Peyer's patch (tissue), 4 donors: Measurements from ENCODE around the gene C1orf35. TPM values are rescaled to one million over a fixed set of nuclear protein-coding genes. Genes with fewer than 3 reads are reported as not detected.

Experiments used
- DNase-seq, 3 donors: peaks; one replicate each; pipeline ENCODE4 v3.0.0-alpha.2; 2017 to 2019
- H3K27ac ChIP-seq, 4 donors: fragments of 200-600 bp; sonication (generic); one replicate each; pipeline ENCODE4 v1.5.1; 2016 to 2019
- H3K27me3 ChIP-seq, 2 donors: fragments of 200-600 bp; sonication (generic); one replicate each; pipeline ENCODE4 v1.5.1; 2019
- H3K36me3 ChIP-seq, 3 donors: fragments of 200-600 bp; sonication (generic); one replicate each; pipeline ENCODE4 v1.5.1; 2016 to 2019
- H3K4me1 ChIP-seq, 4 donors: fragments of 200-600 bp; sonication (generic); one replicate each; pipeline ENCODE4 v1.5.1; 2016 to 2019
- H3K4me3 ChIP-seq, 4 donors: fragments of 200-600 bp; sonication (generic); 1 replicate in 3 of 4; 2 replicates in 1 of 4; pipeline ENCODE4 v1.5.1; 2016 to 2019; ENCODE audit warnings: mild to moderate bottlenecking in 1 of 4
- H3K9me3 ChIP-seq, 4 donors: fragments of 200-600 bp; sonication (generic); one replicate each; pipeline ENCODE4 v1.5.1; 2016 to 2019; ENCODE audit warnings: mild to moderate bottlenecking in 1 of 4
- POLR2A ChIP-seq, 2 donors: fragments of 450-650 bp; IDR thresholded peaks; one replicate each; pipeline ENCODE4 v1.5.1; 2017; ENCODE audit warnings: antibody characterized with exemption in 2 of 2, mild to moderate bottlenecking in 2 of 2, moderate library complexity in 2 of 2
- total RNA-seq, 4 donors: library from RNA; depleted of rRNA; stranded (reverse); fragments of >200 nt; gene quantifications; one replicate each; pipeline ENCODE4 v1.1.0, GENCODE V29; 2016
- TF ChIP-seq, protein P1 (sequence below), 6 experiments: fragments of 450-650 bp in 4 of 6; fragments of 200-600 bp in 2 of 6; sonication (generic) in 1 of 6; IDR thresholded peaks; one replicate each; pipeline ENCODE4 v1.5.1; 2017 to 2019; ENCODE audit warnings: antibody characterized with exemption in 6 of 6, mild to moderate bottlenecking in 3 of 6, moderate library complexity in 1 of 6

C1orf35 gene
- total RNA-seq, 4 donors from 2014 or later = 6.0 to 19.8 (median 16.2) TPM

DNA sequence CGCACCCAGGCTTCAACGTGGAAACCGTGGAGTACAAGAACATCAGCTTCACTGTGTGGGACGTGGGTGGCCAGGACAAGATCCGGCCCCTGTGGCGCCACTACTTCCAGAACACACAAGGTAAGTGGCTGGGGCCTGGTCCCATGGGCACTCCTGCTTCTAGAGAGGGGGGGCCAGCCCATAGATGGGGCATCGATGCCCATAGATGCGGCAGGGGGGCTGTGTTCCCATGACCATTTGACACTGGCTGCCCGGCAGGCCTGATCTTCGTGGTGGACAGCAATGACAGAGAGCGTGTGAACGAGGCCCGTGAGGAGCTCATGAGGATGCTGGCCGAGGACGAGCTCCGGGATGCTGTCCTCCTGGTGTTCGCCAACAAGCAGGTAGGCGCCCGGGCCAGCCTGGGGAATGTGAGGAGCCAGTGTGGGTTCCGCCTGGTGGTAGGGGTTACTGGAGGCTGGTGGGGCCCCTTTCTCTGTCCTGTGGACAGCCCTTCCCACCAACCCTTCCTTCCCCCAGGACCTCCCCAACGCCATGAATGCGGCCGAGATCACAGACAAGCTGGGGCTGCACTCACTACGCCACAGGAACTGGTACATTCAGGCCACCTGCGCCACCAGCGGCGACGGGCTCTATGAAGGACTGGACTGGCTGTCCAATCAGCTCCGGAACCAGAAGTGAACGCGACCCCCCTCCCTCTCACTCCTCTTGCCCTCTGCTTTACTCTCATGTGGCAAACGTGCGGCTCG, 5.6 kb downstream of the C1orf35 start:
- peak in 1 of 3 donors; percentile 48 for DNase-seq
- Histone ChIP-seq H3K4me3 (no peak overlapping the region), H3K4me1 (peaks cover 4 to 32% (median 6%) of the 10 kb centered on the region in 4 donors), H3K9me3 (no peaks in the 10 kb centered on the region), H3K36me3 (peaks cover 0 to 56% (median 0%) of the 10 kb centered on the region in 3 donors), H3K27ac (no peak overlapping the region), H3K27me3 (no peaks in the 10 kb centered on the region)
- TF ChIP-seq, protein P1, sequence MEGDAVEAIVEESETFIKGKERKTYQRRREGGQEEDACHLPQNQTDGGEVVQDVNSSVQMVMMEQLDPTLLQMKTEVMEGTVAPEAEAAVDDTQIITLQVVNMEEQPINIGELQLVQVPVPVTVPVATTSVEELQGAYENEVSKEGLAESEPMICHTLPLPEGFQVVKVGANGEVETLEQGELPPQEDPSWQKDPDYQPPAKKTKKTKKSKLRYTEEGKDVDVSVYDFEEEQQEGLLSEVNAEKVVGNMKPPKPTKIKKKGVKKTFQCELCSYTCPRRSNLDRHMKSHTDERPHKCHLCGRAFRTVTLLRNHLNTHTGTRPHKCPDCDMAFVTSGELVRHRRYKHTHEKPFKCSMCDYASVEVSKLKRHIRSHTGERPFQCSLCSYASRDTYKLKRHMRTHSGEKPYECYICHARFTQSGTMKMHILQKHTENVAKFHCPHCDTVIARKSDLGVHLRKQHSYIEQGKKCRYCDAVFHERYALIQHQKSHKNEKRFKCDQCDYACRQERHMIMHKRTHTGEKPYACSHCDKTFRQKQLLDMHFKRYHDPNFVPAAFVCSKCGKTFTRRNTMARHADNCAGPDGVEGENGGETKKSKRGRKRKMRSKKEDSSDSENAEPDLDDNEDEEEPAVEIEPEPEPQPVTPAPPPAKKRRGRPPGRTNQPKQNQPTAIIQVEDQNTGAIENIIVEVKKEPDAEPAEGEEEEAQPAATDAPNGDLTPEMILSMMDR (IDR thresholded peaks at IDR 0.05) = no peak
- no peak for TF ChIP-seq POLR2A (IDR thresholded peaks at IDR 0.05)

DNA sequence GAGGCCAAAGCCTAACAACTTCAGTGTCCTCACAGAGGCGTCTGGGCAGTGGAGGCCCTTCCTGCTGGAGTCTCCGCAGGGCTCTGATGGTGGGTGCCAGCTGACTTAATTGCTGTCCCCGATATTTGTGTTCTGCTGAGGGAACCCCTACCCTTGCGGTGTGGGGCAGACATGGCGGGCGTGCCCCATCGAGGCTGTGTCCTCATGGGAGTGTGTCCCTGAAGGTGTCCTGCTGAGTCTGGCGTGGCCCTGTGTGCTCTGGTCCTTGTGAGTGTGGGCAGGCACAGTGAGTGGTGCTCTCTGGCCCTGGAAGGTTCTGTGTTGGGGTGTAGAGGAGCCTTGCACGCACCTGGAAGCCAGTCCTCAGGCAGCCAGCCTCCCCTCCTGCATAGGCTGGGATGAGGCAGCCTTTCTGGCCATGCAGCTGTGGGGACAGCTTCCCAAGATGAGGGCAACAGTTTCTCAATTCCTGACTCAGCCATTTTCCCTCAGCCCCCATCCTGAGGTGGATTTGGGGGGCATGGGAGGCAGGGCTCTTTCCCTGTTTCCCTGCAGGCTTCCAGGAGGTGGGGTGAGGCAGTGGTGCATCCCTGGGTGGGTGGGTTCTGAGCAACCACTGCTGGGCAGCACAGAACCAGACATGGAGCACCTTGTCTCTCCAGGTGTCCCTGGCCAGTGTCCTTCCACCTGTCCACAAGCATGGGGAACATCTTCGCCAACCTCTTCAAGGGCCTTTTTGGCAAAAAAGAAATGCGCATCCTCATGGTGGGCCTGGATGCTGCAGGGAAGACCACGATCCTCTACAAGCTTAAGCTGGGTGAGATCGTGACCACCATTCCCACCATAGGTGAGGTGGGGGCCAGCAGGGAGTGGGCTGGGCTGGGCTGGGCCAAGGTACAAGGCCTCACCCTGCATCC, 6.5 kb downstream of the C1orf35 start:
- no peak for TF ChIP-seq POLR2A (IDR thresholded peaks at IDR 0.05)
- TF ChIP-seq, protein P1 (IDR thresholded peaks at IDR 0.05) = no peak
- Histone ChIP-seq H3K27ac (no peak overlapping the region), H3K27me3 (no peaks in the 10 kb centered on the region), H3K36me3 (peaks cover 0 to 58% (median 0%) of the 10 kb centered on the region in 3 donors), H3K4me1 (peaks cover 0 to 33% (median 2%) of the 10 kb centered on the region in 4 donors), H3K9me3 (no peaks in the 10 kb centered on the region), H3K4me3 (no peak overlapping the region)
- peak in 2 of 3 donors; percentile 33 to 41 for DNase-seq

DNA sequence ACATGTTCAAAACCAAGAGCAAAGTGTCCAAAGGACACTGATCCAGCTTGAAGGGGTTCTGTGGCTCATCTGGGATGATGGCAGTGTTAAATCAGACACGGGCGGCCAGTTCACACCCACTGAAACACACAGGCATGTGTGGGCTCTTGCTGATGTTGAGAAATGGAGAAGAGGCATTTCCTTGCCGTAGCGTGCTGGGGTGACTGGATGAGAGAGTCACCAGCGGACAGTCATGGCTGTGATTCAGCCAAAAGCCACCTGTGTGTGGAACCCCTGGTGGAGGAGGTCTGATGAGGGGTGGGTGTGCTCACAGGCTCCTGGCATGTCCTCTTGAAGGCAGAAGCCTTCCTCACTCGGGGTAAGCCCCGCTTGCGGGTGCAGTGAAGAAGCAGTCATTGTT, 7.2 kb downstream of the C1orf35 start:
- DNase-seq = peak in 2 of 3 donors; percentile 34 to 35
- Histone ChIP-seq H3K4me3 (no peak overlapping the region), H3K36me3 (peaks cover 0 to 57% (median 0%) of the 10 kb centered on the region in 3 donors), H3K4me1 (peaks cover 0 to 33% (median 1%) of the 10 kb centered on the region in 4 donors), H3K27ac (no peak overlapping the region), H3K27me3 (no peaks in the 10 kb centered on the region), H3K9me3 (no peaks in the 10 kb centered on the region)
- TF ChIP-seq POLR2A (IDR thresholded peaks at IDR 0.05) = no peak

DNA sequence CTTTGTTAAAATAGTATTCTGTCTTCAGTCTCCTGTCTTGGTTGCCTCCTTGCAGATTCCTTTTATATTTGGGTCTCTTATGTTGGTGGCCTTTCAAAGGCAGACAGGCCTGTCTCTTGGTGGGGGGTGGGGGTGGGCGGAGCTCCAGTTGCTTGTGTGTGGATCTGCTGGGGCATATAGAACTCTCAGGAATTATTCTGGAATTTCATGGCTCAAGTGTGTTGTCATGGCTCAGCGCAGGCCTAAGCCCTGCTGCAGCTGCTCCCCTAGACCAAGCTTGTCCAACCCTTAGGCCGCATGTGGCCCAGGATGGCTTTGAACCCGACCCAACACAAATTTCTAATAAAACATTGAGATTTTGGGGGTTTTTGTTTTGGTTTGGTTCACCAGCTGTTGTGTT, 8.0 kb downstream of the C1orf35 start:
- H3K27me3 ChIP-seq = no peaks in the 10 kb centered on the region
- H3K36me3 ChIP-seq = peaks cover 0 to 51% (median 0%) of the 10 kb centered on the region in 3 donors
- H3K27ac ChIP-seq = no peak overlapping the region
- no peak overlapping the region for H3K4me3 ChIP-seq
- TF ChIP-seq POLR2A (IDR thresholded peaks at IDR 0.05) = no peak
- TF ChIP-seq, protein P1 (IDR thresholded peaks at IDR 0.05) = no peak
- peaks cover 0 to 40% (median 9%) of the 10 kb centered on the region in 4 donors for H3K4me1 ChIP-seq
- H3K9me3 ChIP-seq = no peaks in the 10 kb centered on the region
- DNase-seq = peak in 2 of 3 donors; percentile 23 to 35

DNA sequence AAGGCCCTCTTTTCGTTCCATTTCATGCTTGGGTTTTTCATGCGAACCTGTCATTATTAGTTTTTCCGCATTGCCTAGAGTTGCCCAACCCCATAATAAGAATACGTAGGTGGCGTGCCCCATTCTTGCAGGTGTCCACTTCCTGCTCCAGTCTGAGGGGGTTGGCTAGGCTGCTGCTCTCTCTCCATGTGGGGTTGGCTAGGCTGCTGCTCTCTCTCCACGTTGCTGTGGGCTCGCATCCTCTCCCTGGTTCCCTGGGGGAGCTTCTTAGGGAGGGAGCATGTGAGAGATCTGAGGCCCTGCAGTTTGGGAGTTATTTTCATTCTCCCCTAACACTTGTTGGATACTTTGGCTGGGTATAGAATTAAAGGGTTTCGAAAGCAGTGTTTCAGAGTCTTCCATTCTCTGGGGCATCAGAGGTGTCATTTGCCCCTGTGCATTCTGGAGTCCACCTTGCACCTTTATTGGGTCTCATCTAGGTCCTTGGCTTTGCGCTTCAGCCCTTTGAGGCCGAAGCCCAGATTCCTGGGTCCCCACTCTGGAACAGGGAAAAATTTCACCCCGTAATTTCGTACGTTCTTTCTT, 8.6 kb downstream of the C1orf35 start:
- H3K4me3 ChIP-seq = no peak overlapping the region
- H3K9me3 ChIP-seq = no peaks in the 10 kb centered on the region
- no peak for TF ChIP-seq POLR2A (IDR thresholded peaks at IDR 0.05)
- TF ChIP-seq, protein P1 (IDR thresholded peaks at IDR 0.05) = no peak
- peaks cover 0 to 47% (median 15%) of the 10 kb centered on the region in 4 donors for H3K4me1 ChIP-seq
- H3K27ac ChIP-seq = no peak overlapping the region
- no peaks in the 10 kb centered on the region for H3K27me3 ChIP-seq
- peaks cover 0 to 46% (median 0%) of the 10 kb centered on the region in 3 donors for H3K36me3 ChIP-seq
- no peak for DNase-seq
